AG04450 (cell line): Measurements from ENCODE around the gene LYRM4. TPM values are rescaled to one million over a fixed set of nuclear protein-coding genes. Genes with fewer than 3 reads are reported as not detected.

ENCODE experiments used
- CTCF ChIA-PET: fragments of 300-600, 350-600 bp; formaldehyde crosslinking; extraction: SDS; loops from one replicate; lab custom pipeline; 2022; ENCODE audit warnings: antibody characterized with exemption, inconsistent platforms; lab: Charles Lee
- POLR2A ChIA-PET: fragments of 350-600 bp; formaldehyde crosslinking; extraction: SDS; loops from one replicate; lab custom pipeline; 2021; ENCODE audit warnings: antibody characterized with exemption, inconsistent platforms; lab: Yijun Ruan, JAX
- DNase-seq: peaks from one replicate; pipeline ENCODE4 v3.0.0-alpha.2; 2011; ENCODE audit warnings: low read depth, low spot score
- H3K27ac ChIP-seq: one replicate; pipeline ENCODE4 v1.5.1; 2012; ENCODE audit warnings: low read depth, low read length, control low read depth
- H3K27me3 ChIP-seq: one replicate; pipeline ENCODE4 v1.6.0; 2012; ENCODE audit warnings: low read length; ENCODE audit not compliant: control insufficient read depth, insufficient read depth
- H3K4me3 ChIP-seq: 2 replicates; pipeline ENCODE4 v1.5.1; 2011; ENCODE audit warnings: mild to moderate bottlenecking, low read depth, low read length, control low read depth
- H3K9me3 ChIP-seq: 2 replicates; pipeline ENCODE4 v1.5.1; 2012; ENCODE audit warnings: low read length; ENCODE audit not compliant: control insufficient read depth, insufficient read depth
- polyA plus RNA-seq: library from polyadenylated mRNA; depleted of rRNA; stranded (reverse); fragments of >200 nt; gene quantifications from 2 replicates; pipeline ENCODE4 v1.2.3, GENCODE V29; 2011
- TF ChIP-seq, protein P1 (sequence below): IDR thresholded peaks from 2 replicates; pipeline ENCODE4 v1.5.1; 2011; ENCODE audit warnings: low read depth, low read length, control low read depth, inconsistent platforms

LYRM4 gene
- polyA plus RNA-seq, 1 experiment: 41.4 TPM

DNA sequence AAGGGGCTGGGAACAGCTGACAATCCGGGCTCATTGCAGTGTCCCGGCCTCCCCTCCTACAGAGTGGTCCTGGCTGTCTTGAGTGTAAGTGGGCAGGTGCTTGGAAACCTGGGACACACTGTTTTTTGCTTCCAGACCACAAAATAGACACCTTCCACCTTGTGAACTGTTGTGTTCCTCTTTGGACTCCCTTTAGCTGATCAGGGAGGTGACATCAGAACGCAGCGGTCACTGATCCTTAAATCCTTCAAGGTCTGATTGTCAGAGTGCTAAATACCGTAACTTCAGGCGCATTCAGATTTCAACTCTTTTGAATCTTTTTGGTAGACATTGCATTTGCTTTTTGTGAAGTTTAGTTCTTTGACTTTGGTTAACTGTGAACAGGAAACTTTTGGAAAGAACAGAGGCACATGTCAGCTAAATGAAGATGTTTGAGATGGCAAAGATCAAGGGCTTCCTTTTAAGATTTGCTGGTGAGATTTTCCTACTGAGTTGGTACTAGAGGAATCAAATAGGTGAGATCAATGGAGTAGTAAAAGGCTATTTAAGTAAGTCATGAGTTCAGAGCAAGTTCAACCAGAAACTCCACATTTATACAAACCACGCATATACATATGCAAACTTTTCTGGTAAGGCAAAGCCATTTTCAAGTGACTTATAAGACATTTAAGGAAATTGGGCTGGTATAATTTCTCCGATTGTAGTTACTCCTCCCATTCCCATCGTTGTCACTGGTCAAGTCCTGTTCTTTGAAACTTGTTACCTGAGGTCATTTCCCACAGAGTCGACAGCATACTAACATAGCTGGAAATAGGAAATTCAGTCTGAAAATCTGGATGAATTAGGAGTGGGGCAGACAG is 169.3 kb downstream of the LYRM4 start:
- H3K4me3 ChIP-seq: no peak overlapping the region
- peaks cover 47% of the 10 kb centered on the region for H3K27me3 ChIP-seq
- H3K27ac ChIP-seq: no peak overlapping the region
- ChIA-PET POLR2A (no interaction called here), CTCF (interaction anchor here (1.4 kb wide), 1 partner anchor 9 kb away, joined by 3 read pairs; no protein-coding TSS in a partner anchor)
- H3K9me3 ChIP-seq: peaks cover 4% of the 10 kb centered on the region; the same call in 1 of the 2 replicates
- TF ChIP-seq, protein P1, sequence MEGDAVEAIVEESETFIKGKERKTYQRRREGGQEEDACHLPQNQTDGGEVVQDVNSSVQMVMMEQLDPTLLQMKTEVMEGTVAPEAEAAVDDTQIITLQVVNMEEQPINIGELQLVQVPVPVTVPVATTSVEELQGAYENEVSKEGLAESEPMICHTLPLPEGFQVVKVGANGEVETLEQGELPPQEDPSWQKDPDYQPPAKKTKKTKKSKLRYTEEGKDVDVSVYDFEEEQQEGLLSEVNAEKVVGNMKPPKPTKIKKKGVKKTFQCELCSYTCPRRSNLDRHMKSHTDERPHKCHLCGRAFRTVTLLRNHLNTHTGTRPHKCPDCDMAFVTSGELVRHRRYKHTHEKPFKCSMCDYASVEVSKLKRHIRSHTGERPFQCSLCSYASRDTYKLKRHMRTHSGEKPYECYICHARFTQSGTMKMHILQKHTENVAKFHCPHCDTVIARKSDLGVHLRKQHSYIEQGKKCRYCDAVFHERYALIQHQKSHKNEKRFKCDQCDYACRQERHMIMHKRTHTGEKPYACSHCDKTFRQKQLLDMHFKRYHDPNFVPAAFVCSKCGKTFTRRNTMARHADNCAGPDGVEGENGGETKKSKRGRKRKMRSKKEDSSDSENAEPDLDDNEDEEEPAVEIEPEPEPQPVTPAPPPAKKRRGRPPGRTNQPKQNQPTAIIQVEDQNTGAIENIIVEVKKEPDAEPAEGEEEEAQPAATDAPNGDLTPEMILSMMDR: no peak
- DNase-seq: no peak

- Histone ChIP-seq H3K27me3 (peaks cover 53% of the 10 kb centered on the region), H3K9me3 (peaks cover 4% of the 10 kb centered on the region; the same call in 1 of the 2 replicates), H3K27ac (no peak overlapping the region), H3K4me3 (no peak overlapping the region)
- ChIA-PET POLR2A (no interaction called here), CTCF (no interaction called here)
- no peak for DNase-seq
- TF ChIP-seq, protein P1: no peak
Observed at GRCh38 chr6:5090603-5091002, 170.1 kb downstream of the LYRM4 start.

- TF ChIP-seq, protein P1: no peak
- CTCF ChIA-PET: interaction anchor here (1.1 kb wide), 1 partner anchor 10 kb away, joined by 3 read pairs; no protein-coding TSS in a partner anchor
- DNase-seq: no peak
- H3K27ac ChIP-seq: no peak overlapping the region
- no peak overlapping the region for H3K4me3 ChIP-seq
- POLR2A ChIA-PET: no interaction called here
- peaks cover 4% of the 10 kb centered on the region; the same call in 1 of the 2 replicates for H3K9me3 ChIP-seq
- H3K27me3 ChIP-seq: peaks cover 53% of the 10 kb centered on the region
Observed at GRCh38 chr6:5089481-5090438, 171.0 kb downstream of the LYRM4 start.

GRCh38 chr6:5088780-5089179 is 172.0 kb downstream of the LYRM4 start:
- ChIA-PET CTCF (interaction anchor here (1.0 to 1.1 kb wide), 2 partner anchors 9 to 58 kb away, joined by 3 read pairs; no protein-coding TSS in a partner anchor), POLR2A (no interaction called here)
- Histone ChIP-seq H3K27me3 (peaks cover 52% of the 10 kb centered on the region), H3K4me3 (no peak overlapping the region), H3K27ac (no peak overlapping the region), H3K9me3 (peaks cover 4% of the 10 kb centered on the region; the same call in 1 of the 2 replicates)
- DNase-seq: no peak
- TF ChIP-seq, protein P1: no peak
